GM23338 (cell line): ENCODE results near the gene KCNIP3.

ENCODE experiments used
- EZH2 ChIP-seq: fragments of 200-600 bp; sonication (generic); IDR thresholded peaks from one replicate; pipeline ENCODE4 v1.8.0; 2017; ENCODE audit warnings: antibody characterized with exemption, mild to moderate bottlenecking, low read depth; ENCODE audit not compliant: unreplicated experiment
- STAT1 ChIP-seq: IDR thresholded peaks from one replicate; pipeline ENCODE4 v1.6.1; 2016; ENCODE audit warnings: antibody characterized with exemption; ENCODE audit not compliant: unreplicated experiment
- TF ChIP-seq, protein P1 (sequence below), 2 experiments: fragments of 200-600 bp in 1 of 2; sonication (generic) in 1 of 2; conservative IDR thresholded peaks; 2 replicates each; pipeline versions ENCODE4 v1.5.1 to v1.6.1; 2016 to 2017; ENCODE audit warnings: antibody characterized with exemption in 2 of 2, low read depth in 2 of 2, mild to moderate bottlenecking in 2 of 2, moderate library complexity in 1 of 2

DNA sequence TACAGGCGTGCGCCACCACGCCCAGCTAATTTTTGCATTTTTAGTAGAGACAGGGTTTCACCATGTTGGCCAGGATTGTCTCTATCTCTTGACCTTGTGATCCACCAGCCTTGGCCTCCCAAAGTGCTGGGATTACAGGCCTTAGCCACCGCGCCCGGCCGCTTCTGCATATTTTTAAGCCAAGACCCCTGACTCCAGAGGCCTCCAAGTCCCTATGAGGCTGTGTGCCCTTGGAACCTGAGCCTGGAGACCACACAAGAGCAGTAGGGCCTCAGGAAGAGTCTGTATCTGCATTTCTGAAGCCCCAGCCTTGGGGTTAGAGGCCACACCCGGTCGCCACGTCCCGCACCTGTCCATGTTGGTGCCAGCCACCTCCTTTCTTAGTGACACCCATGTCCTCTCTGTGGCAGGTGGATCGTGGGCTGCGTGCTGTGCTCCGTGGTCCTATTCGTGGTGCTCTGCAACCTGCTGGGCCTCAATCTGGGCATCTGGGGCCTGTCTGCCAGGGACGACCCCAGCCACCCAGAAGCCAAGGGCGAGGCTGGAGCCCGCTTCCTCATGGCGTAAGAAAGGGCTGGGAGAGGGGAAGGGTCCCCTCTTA lies 17.6 kb upstream of the KCNIP3 start:
- TF ChIP-seq STAT1 (no peak), EZH2 (no peak)
- TF ChIP-seq, protein P1, sequence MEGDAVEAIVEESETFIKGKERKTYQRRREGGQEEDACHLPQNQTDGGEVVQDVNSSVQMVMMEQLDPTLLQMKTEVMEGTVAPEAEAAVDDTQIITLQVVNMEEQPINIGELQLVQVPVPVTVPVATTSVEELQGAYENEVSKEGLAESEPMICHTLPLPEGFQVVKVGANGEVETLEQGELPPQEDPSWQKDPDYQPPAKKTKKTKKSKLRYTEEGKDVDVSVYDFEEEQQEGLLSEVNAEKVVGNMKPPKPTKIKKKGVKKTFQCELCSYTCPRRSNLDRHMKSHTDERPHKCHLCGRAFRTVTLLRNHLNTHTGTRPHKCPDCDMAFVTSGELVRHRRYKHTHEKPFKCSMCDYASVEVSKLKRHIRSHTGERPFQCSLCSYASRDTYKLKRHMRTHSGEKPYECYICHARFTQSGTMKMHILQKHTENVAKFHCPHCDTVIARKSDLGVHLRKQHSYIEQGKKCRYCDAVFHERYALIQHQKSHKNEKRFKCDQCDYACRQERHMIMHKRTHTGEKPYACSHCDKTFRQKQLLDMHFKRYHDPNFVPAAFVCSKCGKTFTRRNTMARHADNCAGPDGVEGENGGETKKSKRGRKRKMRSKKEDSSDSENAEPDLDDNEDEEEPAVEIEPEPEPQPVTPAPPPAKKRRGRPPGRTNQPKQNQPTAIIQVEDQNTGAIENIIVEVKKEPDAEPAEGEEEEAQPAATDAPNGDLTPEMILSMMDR (conservative IDR thresholded peaks at IDR 0.05; ENCODE audit: low read depth in 2 of 2) = no peak
